ENCODE results near the gene PPP1R1C. TPM values are rescaled to one million over a fixed set of nuclear protein-coding genes. Genes with fewer than 3 reads are reported as not detected.
"Not testable (repeated sequence)": the region's sequence is repeated elsewhere in the genome, so short reads cannot be mapped to it uniquely, and the experiment has no call there.

The PPP1R1C gene
- total RNA-seq, 2 experiments from 2014 or later = not detected

DNA sequence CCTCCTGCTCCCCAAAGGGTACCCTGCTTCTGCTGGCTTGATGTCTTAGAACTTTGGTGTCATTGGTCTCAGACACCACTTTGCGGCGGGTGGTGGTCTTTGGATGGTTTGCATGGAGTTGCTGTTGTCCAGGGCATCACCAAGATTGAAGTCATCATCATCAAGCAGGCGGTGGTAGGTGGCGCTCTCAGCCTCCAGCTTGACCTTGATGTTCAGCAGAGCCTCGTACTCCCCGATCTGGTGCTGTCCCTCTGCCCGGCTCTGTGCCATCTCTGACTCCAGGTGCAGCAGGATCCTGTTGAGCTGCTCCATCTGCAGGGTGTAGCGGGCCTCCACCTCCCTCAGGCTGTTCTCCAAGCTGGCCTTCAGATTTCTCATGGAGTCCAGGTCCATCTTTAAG, 24.5 kb upstream of the PPP1R1C start:
- H3K9me2 ChIP-seq (ENCODE audit: insufficient read depth, low read length); CTCF ChIA-PET (ENCODE audit: unreplicated experiment); H2AFZ ChIP-seq (ENCODE audit: low read length); H3K79me2 ChIP-seq (ENCODE audit: insufficient read depth, low read depth, low read length); H3K4me1 ChIP-seq (ENCODE audit: insufficient read depth, low read length, poor library complexity, severe bottlenecking); H3K27ac ChIP-seq (ENCODE audit: low read depth, low read length, poor library complexity, severe bottlenecking); BruUV-seq (replicated peaks); intact Hi-C loops (cut with micrococcal nuclease; ENCODE audit: unreplicated experiment); H3K4me2 ChIP-seq (ENCODE audit: low read length); H3K9me3 ChIP-seq (ENCODE audit: low read length); POLR2A ChIA-PET; H3K4me3 ChIP-seq (ENCODE audit: low read depth, low read length, poor library complexity, severe bottlenecking); DNase-seq (ENCODE audit: low spot score); H4K20me1 ChIP-seq (ENCODE audit: insufficient read depth, low read length); H3K36me3 ChIP-seq (ENCODE audit: insufficient read depth, low read length): not testable (repeated sequence)
- TF ChIP-seq, protein P1, sequence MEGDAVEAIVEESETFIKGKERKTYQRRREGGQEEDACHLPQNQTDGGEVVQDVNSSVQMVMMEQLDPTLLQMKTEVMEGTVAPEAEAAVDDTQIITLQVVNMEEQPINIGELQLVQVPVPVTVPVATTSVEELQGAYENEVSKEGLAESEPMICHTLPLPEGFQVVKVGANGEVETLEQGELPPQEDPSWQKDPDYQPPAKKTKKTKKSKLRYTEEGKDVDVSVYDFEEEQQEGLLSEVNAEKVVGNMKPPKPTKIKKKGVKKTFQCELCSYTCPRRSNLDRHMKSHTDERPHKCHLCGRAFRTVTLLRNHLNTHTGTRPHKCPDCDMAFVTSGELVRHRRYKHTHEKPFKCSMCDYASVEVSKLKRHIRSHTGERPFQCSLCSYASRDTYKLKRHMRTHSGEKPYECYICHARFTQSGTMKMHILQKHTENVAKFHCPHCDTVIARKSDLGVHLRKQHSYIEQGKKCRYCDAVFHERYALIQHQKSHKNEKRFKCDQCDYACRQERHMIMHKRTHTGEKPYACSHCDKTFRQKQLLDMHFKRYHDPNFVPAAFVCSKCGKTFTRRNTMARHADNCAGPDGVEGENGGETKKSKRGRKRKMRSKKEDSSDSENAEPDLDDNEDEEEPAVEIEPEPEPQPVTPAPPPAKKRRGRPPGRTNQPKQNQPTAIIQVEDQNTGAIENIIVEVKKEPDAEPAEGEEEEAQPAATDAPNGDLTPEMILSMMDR (conservative IDR thresholded peaks at IDR 0.05; ENCODE audit: low read length) = peak; percentile 33

- H3K36me3 ChIP-seq (ENCODE audit: insufficient read depth, low read length) = no peaks in the 10 kb centered on the region
- no peaks in the 10 kb centered on the region for H3K79me2 ChIP-seq (ENCODE audit: insufficient read depth, low read depth, low read length)
- TF ChIP-seq, protein P1 (conservative IDR thresholded peaks at IDR 0.05; ENCODE audit: low read length) = no peak
- TF ChIP-seq EZH2phosphoT487 (IDR thresholded peaks at IDR 0.05; ENCODE audit: borderline replicate concordance, low read depth, low read length) = no peak
- DNase-seq (ENCODE audit: low spot score) = no peak
- H3K9me2 ChIP-seq (ENCODE audit: insufficient read depth, low read length) = no peaks in the 10 kb centered on the region
- no peak overlapping the region for H2AFZ ChIP-seq (ENCODE audit: low read length)
- intact Hi-C loops (cut with micrococcal nuclease; ENCODE audit: unreplicated experiment) = no loop called here
- no peaks in the 10 kb centered on the region for H4K20me1 ChIP-seq (ENCODE audit: insufficient read depth, low read length)
- BruUV-seq (replicated peaks) = no TSS peak
- H3K4me3 ChIP-seq (ENCODE audit: low read depth, low read length, poor library complexity, severe bottlenecking) = no peak overlapping the region
- no peak overlapping the region for H3K4me2 ChIP-seq (ENCODE audit: low read length)
- POLR2A ChIA-PET = interaction anchor here (0.7 kb wide), 1 partner anchor 72 kb away, joined by 3 read pairs; no protein-coding TSS in a partner anchor
- H3K9me3 ChIP-seq (ENCODE audit: low read length) = no peaks in the 10 kb centered on the region
- H3K4me1 ChIP-seq (ENCODE audit: insufficient read depth, low read length, poor library complexity, severe bottlenecking) = no peaks in the 10 kb centered on the region
- CTCF ChIA-PET (ENCODE audit: unreplicated experiment) = interaction anchor here (0.6 kb wide), 1 partner anchor 832 kb away, joined by 3 read pairs; no protein-coding TSS in a partner anchor
- no peak overlapping the region for H3K27ac ChIP-seq (ENCODE audit: low read depth, low read length, poor library complexity, severe bottlenecking)
Measured at GRCh38 chr2:181962142-181962541, 23.5 kb upstream of the PPP1R1C start.

GRCh38 chr2:181970160-181970794, 15.4 kb upstream of the PPP1R1C start:
- no peaks in the 10 kb centered on the region for H3K9me3 ChIP-seq (ENCODE audit: low read length)
- BruUV-seq (replicated peaks) = no TSS peak
- no peak overlapping the region for H3K27ac ChIP-seq (ENCODE audit: low read depth, low read length, poor library complexity, severe bottlenecking)
- CTCF ChIA-PET (ENCODE audit: unreplicated experiment) = interaction anchor here (0.7 kb wide), 1 partner anchor 20 kb away, joined by 3 read pairs; no protein-coding TSS in a partner anchor
- H4K20me1 ChIP-seq (ENCODE audit: insufficient read depth, low read length) = no peaks in the 10 kb centered on the region
- no peak overlapping the region for H2AFZ ChIP-seq (ENCODE audit: low read length)
- intact Hi-C loops (cut with micrococcal nuclease; ENCODE audit: unreplicated experiment) = no loop called here
- no peak overlapping the region for H3K4me3 ChIP-seq (ENCODE audit: low read depth, low read length, poor library complexity, severe bottlenecking)
- no peak for TF ChIP-seq EZH2phosphoT487 (IDR thresholded peaks at IDR 0.05; ENCODE audit: borderline replicate concordance, low read depth, low read length)
- TF ChIP-seq, protein P1 (conservative IDR thresholded peaks at IDR 0.05; ENCODE audit: low read length) = peak; percentile 54
- H3K79me2 ChIP-seq (ENCODE audit: insufficient read depth, low read depth, low read length) = no peaks in the 10 kb centered on the region
- H3K4me1 ChIP-seq (ENCODE audit: insufficient read depth, low read length, poor library complexity, severe bottlenecking) = no peaks in the 10 kb centered on the region
- POLR2A ChIA-PET = interaction anchor here (0.7 kb wide), 1 partner anchor 193 kb away, joined by 4 read pairs; no protein-coding TSS in a partner anchor
- no peak overlapping the region for H3K4me2 ChIP-seq (ENCODE audit: low read length)
- no peaks in the 10 kb centered on the region for H3K9me2 ChIP-seq (ENCODE audit: insufficient read depth, low read length)
- no peak for DNase-seq (ENCODE audit: low spot score)
- H3K36me3 ChIP-seq (ENCODE audit: insufficient read depth, low read length) = no peaks in the 10 kb centered on the region
